Upper lobe of left lung (tissue), 4 donors: ENCODE measurements around the gene CDH22.

Experiments used
- CTCF ChIP-seq, 6 experiments: fragments of 450-650 bp in 4 of 6; fragments of 200-600 bp in 2 of 6; sonication (generic) in 2 of 6; IDR thresholded peaks; one replicate each; pipeline ENCODE4 v1.5.1; 2016 to 2019; ENCODE audit warnings: antibody characterized with exemption in 6 of 6
- EP300 ChIP-seq, 4 donors: sonication (generic); formaldehyde crosslinking; IDR thresholded peaks; one replicate each; pipeline ENCODE4 v1.5.1; 2017; ENCODE audit warnings: antibody characterized with exemption in 4 of 4, control low read depth in 2 of 4
- POLR2A ChIP-seq, 4 donors: fragments of 450-650 bp; IDR thresholded peaks; one replicate each; pipeline ENCODE4 v1.5.1; 2016 to 2017; ENCODE audit warnings: antibody characterized with exemption in 4 of 4, mild to moderate bottlenecking in 2 of 4
- POLR2AphosphoS5 ChIP-seq, 2 donors: sonication (generic); formaldehyde crosslinking; IDR thresholded peaks; one replicate each; pipeline ENCODE4 v1.5.1; 2017; ENCODE audit warnings: antibody characterized with exemption in 2 of 2

DNA sequence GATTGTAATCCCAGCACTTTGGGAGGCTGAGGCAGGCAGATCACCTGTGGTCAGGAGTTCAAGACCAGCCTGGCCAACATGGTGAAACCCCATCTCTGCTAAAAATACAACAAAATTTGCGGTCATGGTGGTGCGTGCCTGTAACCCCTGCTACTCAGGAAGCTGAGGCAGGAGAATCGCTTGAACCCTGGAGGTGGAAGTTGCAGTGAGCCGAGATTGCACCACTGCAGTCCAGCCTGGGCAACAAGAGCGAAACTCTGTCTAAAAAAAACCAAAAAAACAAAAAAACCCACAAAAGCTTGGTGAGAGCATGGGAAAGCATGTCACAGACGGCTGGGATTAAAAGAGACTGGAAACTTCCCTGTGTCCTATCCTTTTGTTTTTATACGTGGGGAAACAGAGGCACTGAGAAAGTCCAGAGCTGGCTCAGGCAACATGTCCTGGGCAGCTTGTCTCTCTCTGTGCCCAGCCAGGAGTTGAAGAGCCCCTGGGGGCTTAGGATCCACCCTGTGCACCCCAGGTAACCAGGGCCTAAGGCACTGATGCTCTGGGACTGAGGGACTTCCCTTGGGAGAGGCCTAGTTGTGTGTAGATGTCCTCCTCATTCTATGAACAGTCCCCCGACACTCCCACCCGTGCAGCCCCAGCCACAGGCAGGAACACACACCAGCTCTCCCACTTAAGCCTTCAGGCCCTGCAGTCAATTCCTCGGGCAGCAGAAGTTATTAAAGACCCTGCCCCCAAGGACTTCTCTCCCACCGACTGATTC lies 174.2 kb downstream of the CDH22 start:
- TF ChIP-seq POLR2A (IDR thresholded peaks at IDR 0.05) (no peak), CTCF (IDR thresholded peaks at IDR 0.05) (no peak), EP300 (IDR thresholded peaks at IDR 0.05) (no peak), POLR2AphosphoS5 (IDR thresholded peaks at IDR 0.05) (no peak)
